DND-41 (cell line): ENCODE data around the gene SPATA17.

Experiments
- CTCF ChIP-seq: IDR thresholded peaks from 2 replicates; pipeline ENCODE4 v1.5.1; 2012; ENCODE audit warnings: borderline replicate concordance, low read length, moderate library complexity, mild to moderate bottlenecking; ENCODE audit not compliant: poor library complexity, severe bottlenecking; ENCODE audit errors: extremely low read depth
- EZH2 ChIP-seq: IDR thresholded peaks from 3 replicates; pipeline ENCODE4 v1.6.1; 2012; ENCODE audit warnings: borderline replicate concordance, low read depth, mild to moderate bottlenecking, moderate library complexity, low read length, inconsistent platforms; ENCODE audit not compliant: severe bottlenecking

GRCh38 chr1:217846733-217847132 lies 215.6 kb downstream of the SPATA17 start:
- TF ChIP-seq EZH2, result no peak
- no peak for TF ChIP-seq CTCF
